GM12878 (cell line): ENCODE results near the gene FUBP3. TPM values are rescaled to one million over a fixed set of nuclear protein-coding genes. Genes with fewer than 3 reads are reported as not detected.

Experiments used
- ATAC-seq: fragments of 200-7000 bp; cut with Tn5 transposase; 3 replicates; pipeline ENCODE4 v1.9.1; 2020; ENCODE audit warnings: mild to moderate bottlenecking, moderate library complexity
- BruUV-seq: library from RNA; stranded (reverse); fragments of 400-500 nt; replicated peaks from 2 replicates; lab custom pipeline; 2021; lab: Mats Ljungman, UMichigan
- CTCF ChIA-PET: fragments of 300-600 bp; sonication (Branson Sonifier 250); formaldehyde crosslinking; extraction: SDS; loops from one replicate; lab custom pipeline; 2021; ENCODE audit warnings: inconsistent platforms; lab: Yijun Ruan, JAX
- POLR2A ChIA-PET: fragments of 350-600 bp; formaldehyde crosslinking; extraction: SDS; loops from one replicate; lab custom pipeline; 2021; ENCODE audit warnings: inconsistent platforms; lab: Charles Lee
- RAD21 ChIA-PET: fragments of 300-600 bp; sonication (Branson Sonifier 250); formaldehyde crosslinking; loops from one replicate; lab custom pipeline; 2023; ENCODE audit warnings: antibody characterized with exemption; ENCODE audit not compliant: unreplicated experiment; lab: Charles Lee
- SMC1A ChIA-PET: fragments of 300-600 bp; sonication (Branson Sonifier 250); formaldehyde crosslinking; loops from one replicate; lab custom pipeline; 2023; ENCODE audit not compliant: unreplicated experiment, uncharacterized antibody; lab: Charles Lee
- DNase-seq: peaks from one replicate; pipeline ENCODE4 v3.0.0-alpha.2; 2011; ENCODE audit warnings: low read depth, low spot score
- FAIRE-seq: peaks from 3 replicates; lab custom pipeline; 2011; peaks lifted over from hg19 to GRCh38; lab: Jason Lieb, UNC
- H2AFZ ChIP-seq: 2 replicates; pipeline ENCODE4 v1.6.0; 2011; ENCODE audit warnings: low read depth, low read length, control low read depth; ENCODE audit not compliant: control insufficient read depth
- H3K27ac ChIP-seq: 2 replicates; pipeline ENCODE4 v1.5.1; 2011; ENCODE audit warnings: control low read depth; ENCODE audit not compliant: control insufficient read depth, insufficient read depth
- H3K27me3 ChIP-seq, 2 experiments: replicated peaks in 1 of 2; 2 replicates each; pipeline versions ENCODE4 v1.6.0 to v1.6.1; 2011; ENCODE audit warnings: low read length in 1 of 2; ENCODE audit not compliant: control insufficient read depth in 2 of 2, insufficient read depth in 2 of 2
- H3K36me3 ChIP-seq, 2 experiments: 2 replicates each; pipeline ENCODE4 v1.5.1; 2011; ENCODE audit warnings: low read length in 1 of 2; ENCODE audit not compliant: control insufficient read depth in 2 of 2, insufficient read depth in 2 of 2
- H3K4me1 ChIP-seq: 2 replicates; pipeline ENCODE4 v1.6.1; 2011; ENCODE audit warnings: mild to moderate bottlenecking, low read length, moderate library complexity, mixed read lengths; ENCODE audit not compliant: control insufficient read depth, insufficient read depth
- H3K4me2 ChIP-seq: 2 replicates; pipeline ENCODE4 v1.6.0; 2011; ENCODE audit warnings: control low read depth; ENCODE audit not compliant: control insufficient read depth, insufficient read depth
- H3K4me3 ChIP-seq: fragments of 200-600 bp; sonication (generic); 2 replicates; pipeline ENCODE4 v1.5.1; 2016
- H3K79me2 ChIP-seq: 2 replicates; pipeline ENCODE4 v1.6.0; 2011; ENCODE audit warnings: low read length; ENCODE audit not compliant: control insufficient read depth, insufficient read depth
- H3K9ac ChIP-seq: 2 replicates; pipeline ENCODE4 v1.8.0; 2011; ENCODE audit warnings: low read length, control low read depth, mixed read lengths; ENCODE audit not compliant: control insufficient read depth, insufficient read depth
- H3K9me3 ChIP-seq: replicated peaks from 3 replicates; pipeline ENCODE4 v1.5.1; 2011; ENCODE audit warnings: mild to moderate bottlenecking, low read length; ENCODE audit not compliant: control insufficient read depth, insufficient read depth
- H4K20me1 ChIP-seq: 2 replicates; pipeline ENCODE4 v1.6.0; 2011; ENCODE audit not compliant: control insufficient read depth, insufficient read depth
- BCL11A ChIP-seq: IDR thresholded peaks from 2 replicates; pipeline ENCODE4 v1.6.1; 2011; ENCODE audit warnings: low read depth, low read length
- CHD4 ChIP-seq: fragments of 200-600 bp; sonication (generic); IDR thresholded peaks from 2 replicates; pipeline ENCODE4 v1.6.1; 2016; ENCODE audit warnings: mild to moderate bottlenecking
- CREM ChIP-seq: IDR thresholded peaks from 2 replicates; pipeline ENCODE4 v1.6.1; 2014; ENCODE audit warnings: antibody characterized with exemption, low read depth
- EP300 ChIP-seq, 2 experiments: fragments of 150-350 bp in 1 of 2; IDR thresholded peaks; 2 replicates each; pipeline ENCODE4 v1.6.1; 2011 to 2012; ENCODE audit warnings: low read depth in 2 of 2, low read length in 2 of 2, borderline replicate concordance in 1 of 2, improper control_type of control experiment in 1 of 2, inconsistent platforms in 1 of 2; ENCODE audit not compliant: control insufficient read depth in 1 of 2
- GABPA ChIP-seq: IDR thresholded peaks from 2 replicates; pipeline ENCODE4 v1.6.1; 2014; ENCODE audit warnings: antibody characterized with exemption, low read depth, mild to moderate bottlenecking, inconsistent platforms
- HDAC2 ChIP-seq: fragments of 200-600 bp; sonication (generic); IDR thresholded peaks from 2 replicates; pipeline ENCODE4 v1.6.1; 2017
- HDGF ChIP-seq: fragments of 450-650 bp; IDR thresholded peaks from 2 replicates; pipeline ENCODE4 v1.6.1; 2016; ENCODE audit warnings: antibody characterized with exemption
- JUNB ChIP-seq: IDR thresholded peaks from 2 replicates; pipeline ENCODE4 v1.6.1; 2016; ENCODE audit warnings: antibody characterized with exemption, mild to moderate bottlenecking
- SUPT20H ChIP-seq: IDR thresholded peaks from 2 replicates; pipeline ENCODE4 v1.6.1; 2011; ENCODE audit warnings: low read depth, mild to moderate bottlenecking, low read length, moderate library complexity, borderline replicate concordance; ENCODE audit not compliant: control insufficient read depth
- TCF7 ChIP-seq: IDR thresholded peaks from 2 replicates; pipeline ENCODE4 v1.6.1; 2014; ENCODE audit warnings: antibody characterized with exemption, borderline replicate concordance
- ZNF687 ChIP-seq: fragments of 450-650 bp; IDR thresholded peaks from 2 replicates; pipeline ENCODE4 v1.6.1; 2017; ENCODE audit warnings: mild to moderate bottlenecking, moderate library complexity
- WGBS: methylation state at CpG from one replicate; pipeline ENCODE4 v1.1.6; 2016; ENCODE audit warnings: low lambda C conversion rate; ENCODE audit not compliant: insufficient replicate concordance, insufficient coverage; ENCODE audit errors: missing lambda C conversion rate; 5-methylcytosine and 5-hydroxymethylcytosine counted together
- in situ Hi-C: fragments of 300-500 bp; cut with MboI; formaldehyde crosslinking; loops from 9 replicates; pipeline ENCODE4 v1.14.3; 2018; ENCODE audit warnings: mixed read lengths
- intact Hi-C: fragments of 100-400 bp; cut with micrococcal nuclease; formaldehyde crosslinking; loops from one replicate; pipeline ENCODE4 v1.14.2; 2022; ENCODE audit not compliant: unreplicated experiment
- polyA plus RNA-seq, 11 experiments: library from polyadenylated mRNA; depleted of rRNA in 4 of 11; unstranded in 6 of 11; stranded (reverse) in 5 of 11; fragments of >200 nt; fragmentation: Nextera tagmentation in 4 of 11; fragmentation: Illumina TruSeq in 1 of 11; extraction: Ambion mirVana in 4 of 11; extraction: Trizol in 1 of 11; gene quantifications; 1 replicate in 1 of 11; 2 replicates in 10 of 11; pipeline versions ENCODE4 v1.2.1 to v1.2.3, GENCODE V29; 2011 to 2016; ENCODE audit warnings: inconsistent platforms in 2 of 11, missing spikeins in 2 of 11, low read depth in 1 of 11
- total RNA-seq, 4 experiments: library from RNA; depleted of rRNA in 3 of 4; stranded (reverse); fragments of >200 nt in 3 of 4; fragmentation: Illumina TruSeq in 1 of 4; extraction: Trizol in 1 of 4; gene quantifications; 2 replicates each; pipeline versions ENCODE4 v1.2.1 to v1.2.3, GENCODE V29; 2013 to 2021
- TF ChIP-seq, protein P1 (sequence below): fragments of 450-650 bp; IDR thresholded peaks from 2 replicates; pipeline ENCODE4 v1.6.1; 2017; ENCODE audit warnings: antibody characterized with exemption, mild to moderate bottlenecking, moderate library complexity

FUBP3 gene
- total and polyA plus RNA-seq, 10 of the 15 experiments (the other 5 are each of a cell fraction or from before 2014, with no cell fraction given) = 2.4 to 49.4 (median 37.2) TPM

DNA sequence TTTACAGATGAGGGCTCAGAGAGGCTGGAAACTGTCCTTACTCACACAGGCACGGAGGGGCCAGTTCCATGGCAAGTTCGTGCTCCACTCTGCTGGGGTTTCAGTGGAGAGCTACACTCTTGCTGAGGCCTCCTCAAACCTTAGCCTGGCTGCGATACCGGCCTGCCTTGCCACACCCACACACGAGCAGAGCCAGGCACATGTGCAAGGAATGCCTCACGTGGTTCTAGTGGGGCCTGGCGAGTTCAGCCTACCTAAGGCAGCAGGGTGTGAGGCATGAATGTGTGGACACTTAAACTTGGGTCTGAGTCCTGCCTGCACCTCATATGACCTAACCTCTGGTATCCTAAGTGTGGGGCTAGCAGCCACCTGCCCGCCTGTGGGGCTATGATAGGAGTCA lies 63.5 kb downstream of the FUBP3 start (continued):
- TF ChIP-seq CHD4 = no peak
- TF ChIP-seq HDGF = no peak
- no peak for TF ChIP-seq HDAC2

DNA sequence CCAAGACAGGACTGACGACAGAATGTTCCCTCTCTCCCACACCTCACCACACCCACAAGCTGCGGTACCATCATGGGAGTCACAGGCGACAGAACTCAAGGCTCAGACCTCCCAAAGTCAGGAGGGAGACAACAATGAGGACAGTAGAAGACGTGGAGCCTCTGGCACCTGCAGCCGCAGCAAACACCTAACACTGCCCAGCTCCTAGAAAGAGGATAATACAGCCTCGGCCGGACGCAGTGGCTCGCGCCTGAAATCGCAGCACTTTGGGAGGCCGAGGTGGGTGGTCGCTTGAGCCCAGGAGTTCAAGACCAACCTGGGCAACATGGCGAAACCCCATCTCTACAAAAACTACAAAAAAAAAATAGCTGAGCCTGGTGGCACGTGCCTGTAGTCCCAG lies 71.8 kb downstream of the FUBP3 start:
- no peak for FAIRE-seq
- ChIA-PET SMC1A (no interaction called here), POLR2A (no interaction called here), CTCF (no interaction called here), RAD21 (no interaction called here)
- peaks cover 0 to 2% of the 10 kb centered on the region in 2 experiments; a peak in 2 of 4 replicates for H3K27me3 ChIP-seq
- H3K4me2 ChIP-seq = no peak overlapping the region
- no peaks in the 10 kb centered on the region for H3K79me2 ChIP-seq
- intact Hi-C loops = no loop called here
- no peak overlapping the region for H3K27ac ChIP-seq
- H3K4me3 ChIP-seq = no peak overlapping the region
- WGBS = 37% methylated on average over 15 of the region's 15 CpGs
- ATAC-seq = no peak
- H2AFZ ChIP-seq = no peak overlapping the region
- no peak overlapping the region for H3K9ac ChIP-seq
- no peaks in the 10 kb centered on the region for H3K36me3 ChIP-seq
- no peaks in the 10 kb centered on the region for H3K4me1 ChIP-seq
- no peak for TF ChIP-seq TCF7
- no peak for TF ChIP-seq ZNF687
- TF ChIP-seq SUPT20H = no peak
- no peak for TF ChIP-seq BCL11A
- no peak for TF ChIP-seq CREM
- TF ChIP-seq, protein P1, sequence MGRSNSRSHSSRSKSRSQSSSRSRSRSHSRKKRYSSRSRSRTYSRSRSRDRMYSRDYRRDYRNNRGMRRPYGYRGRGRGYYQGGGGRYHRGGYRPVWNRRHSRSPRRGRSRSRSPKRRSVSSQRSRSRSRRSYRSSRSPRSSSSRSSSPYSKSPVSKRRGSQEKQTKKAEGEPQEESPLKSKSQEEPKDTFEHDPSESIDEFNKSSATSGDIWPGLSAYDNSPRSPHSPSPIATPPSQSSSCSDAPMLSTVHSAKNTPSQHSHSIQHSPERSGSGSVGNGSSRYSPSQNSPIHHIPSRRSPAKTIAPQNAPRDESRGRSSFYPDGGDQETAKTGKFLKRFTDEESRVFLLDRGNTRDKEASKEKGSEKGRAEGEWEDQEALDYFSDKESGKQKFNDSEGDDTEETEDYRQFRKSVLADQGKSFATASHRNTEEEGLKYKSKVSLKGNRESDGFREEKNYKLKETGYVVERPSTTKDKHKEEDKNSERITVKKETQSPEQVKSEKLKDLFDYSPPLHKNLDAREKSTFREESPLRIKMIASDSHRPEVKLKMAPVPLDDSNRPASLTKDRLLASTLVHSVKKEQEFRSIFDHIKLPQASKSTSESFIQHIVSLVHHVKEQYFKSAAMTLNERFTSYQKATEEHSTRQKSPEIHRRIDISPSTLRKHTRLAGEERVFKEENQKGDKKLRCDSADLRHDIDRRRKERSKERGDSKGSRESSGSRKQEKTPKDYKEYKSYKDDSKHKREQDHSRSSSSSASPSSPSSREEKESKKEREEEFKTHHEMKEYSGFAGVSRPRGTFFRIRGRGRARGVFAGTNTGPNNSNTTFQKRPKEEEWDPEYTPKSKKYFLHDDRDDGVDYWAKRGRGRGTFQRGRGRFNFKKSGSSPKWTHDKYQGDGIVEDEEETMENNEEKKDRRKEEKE = no peak
- no peak for TF ChIP-seq JUNB
- TF ChIP-seq EP300 (IDR thresholded peaks at IDR 0.05; ENCODE audit: borderline replicate concordance in 1 of 2, control insufficient read depth in 1 of 2, low read depth in 2 of 2, low read length in 2 of 2) = no peak
- TF ChIP-seq GABPA = no peak
- TF ChIP-seq, all 136 proteins: peak for 0
- Histone ChIP-seq H4K20me1 (no peaks in the 10 kb centered on the region), H3K9me3 (no peaks in the 10 kb centered on the region)
- in situ Hi-C loops = no loop called here
- DNase-seq = no peak
- BruUV-seq = no TSS peak
